Amygdala (tissue), 56 donors: ENCODE results near the gene METTL14.

Source experiments
- DNase-seq, 56 donors: peaks; one replicate each; lab custom pipeline; 2025; lab: John Stamatoyannopoulos, UW

METTL14 gene

GRCh38 chr4:118732591-118733330 lies 47.6 kb downstream of the METTL14 start:
- no peak for DNase-seq

GRCh38 chr4:118734491-118735205 lies 49.5 kb downstream of the METTL14 start:
- DNase-seq: no peak

GRCh38 chr4:118736900-118737299 lies 51.7 kb downstream of the METTL14 start:
- no peak for DNase-seq

GRCh38 chr4:118738090-118738489 lies 52.9 kb downstream of the METTL14 start:
- no peak for DNase-seq

GRCh38 chr4:118739022-118739713 lies 54.0 kb downstream of the METTL14 start:
- no peak for DNase-seq

- DNase-seq: no peak
Observed at GRCh38 chr4:118740869-118741268, 55.7 kb downstream of the METTL14 start.

- no peak for DNase-seq
Observed at GRCh38 chr4:118741301-118741855, 56.2 kb downstream of the METTL14 start.

- no peak for DNase-seq
Observed at GRCh38 chr4:118742050-118742449, 56.9 kb downstream of the METTL14 start.

- peak in 1 of 56 donors; percentile 0 for DNase-seq
Observed at GRCh38 chr4:118743867-118744266, 58.7 kb downstream of the METTL14 start.

GRCh38 chr4:118745357-118745756 lies 60.2 kb downstream of the METTL14 start:
- DNase-seq: no peak

- DNase-seq: peak in 2 of 56 donors; percentile 2 to 3
Observed at GRCh38 chr4:118746251-118746919, 61.2 kb downstream of the METTL14 start.

GRCh38 chr4:118749347-118749988 lies 64.3 kb downstream of the METTL14 start:
- DNase-seq: no peak

GRCh38 chr4:118751629-118752323 lies 66.6 kb downstream of the METTL14 start:
- no peak for DNase-seq

- no peak for DNase-seq
Observed at GRCh38 chr4:118752551-118752950, 67.4 kb downstream of the METTL14 start.

- no peak for DNase-seq
Observed at GRCh38 chr4:118753096-118753495, 67.9 kb downstream of the METTL14 start.

GRCh38 chr4:118753685-118754084 lies 68.5 kb downstream of the METTL14 start:
- DNase-seq: no peak

- no peak for DNase-seq
Observed at GRCh38 chr4:118754890-118755289, 69.7 kb downstream of the METTL14 start.

GRCh38 chr4:118755438-118756226 lies 70.4 kb downstream of the METTL14 start:
- DNase-seq: no peak

GRCh38 chr4:118756429-118756828 lies 71.2 kb downstream of the METTL14 start:
- DNase-seq: no peak
